GM19043 (cell line): ENCODE results near the gene DEAF1.

Experiments used
- ATAC-seq: cut with Tn5 transposase; IDR thresholded peaks from one replicate; pipeline ENCODE4 v1.9.1; 2021; ENCODE audit warnings: low read depth; ENCODE audit not compliant: unreplicated experiment

DEAF1 gene

GRCh38 chr11:627308-627576 is 67.8 kb downstream of the DEAF1 start:
- ATAC-seq: no peak

GRCh38 chr11:626475-627307 is 68.3 kb downstream of the DEAF1 start, which contains the start of gene SCT:
Gene SCT (minus strand): TSS chr11:627181. CDS start chr11:627143, 38 bp downstream.
- ATAC-seq: no peak

GRCh38 chr11:625636-626268 is 69.3 kb downstream of the DEAF1 start:
- ATAC-seq: no peak

GRCh38 chr11:624705-625635 is 70.1 kb downstream of the DEAF1 start, which contains the start of gene CDHR5:
Gene CDHR5 (minus strand): TSS chr11:624955. CDS start chr11:624902, 53 bp downstream.
- ATAC-seq: no peak

DNA sequence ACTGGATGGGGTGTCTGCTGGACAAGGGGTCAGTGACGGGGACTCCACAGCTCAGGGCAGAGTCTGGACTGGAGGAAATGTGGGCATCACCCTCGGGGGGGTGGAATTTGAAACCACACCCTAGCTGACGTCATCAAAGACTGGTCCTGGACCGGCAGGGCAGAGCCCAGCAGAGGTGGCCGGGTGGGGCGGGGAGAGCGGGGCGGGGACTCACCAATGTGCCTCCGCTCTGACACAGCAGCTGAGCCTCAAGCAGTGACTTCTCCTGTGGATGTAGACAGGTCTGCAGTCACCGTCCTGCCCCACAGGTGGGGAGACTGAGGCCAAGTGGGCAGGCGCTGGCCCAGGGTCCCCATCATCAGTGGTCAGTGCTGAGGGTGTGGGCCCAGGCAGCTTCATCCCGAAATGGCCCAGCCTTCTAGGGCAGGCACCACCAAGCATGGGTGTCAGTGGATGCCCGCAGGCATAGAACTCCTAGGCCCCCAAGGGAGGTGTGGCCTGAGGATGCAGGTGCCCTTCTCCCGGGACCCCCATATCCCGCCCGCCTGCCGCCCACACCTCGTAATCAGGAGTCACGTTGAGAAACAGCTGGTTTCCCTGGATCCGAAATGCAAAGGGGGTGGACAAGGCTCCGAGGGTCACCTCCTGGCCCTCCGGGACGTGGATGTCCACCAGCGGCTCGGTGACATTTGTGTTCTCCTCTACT is 70.9 kb downstream of the DEAF1 start:
- no peak for ATAC-seq

GRCh38 chr11:623349-623869 is 71.6 kb downstream of the DEAF1 start:
- ATAC-seq: no peak

- no peak for ATAC-seq
These were observed 73.2 kb downstream of the DEAF1 start for GRCh38 chr11:621838-622237.

DNA sequence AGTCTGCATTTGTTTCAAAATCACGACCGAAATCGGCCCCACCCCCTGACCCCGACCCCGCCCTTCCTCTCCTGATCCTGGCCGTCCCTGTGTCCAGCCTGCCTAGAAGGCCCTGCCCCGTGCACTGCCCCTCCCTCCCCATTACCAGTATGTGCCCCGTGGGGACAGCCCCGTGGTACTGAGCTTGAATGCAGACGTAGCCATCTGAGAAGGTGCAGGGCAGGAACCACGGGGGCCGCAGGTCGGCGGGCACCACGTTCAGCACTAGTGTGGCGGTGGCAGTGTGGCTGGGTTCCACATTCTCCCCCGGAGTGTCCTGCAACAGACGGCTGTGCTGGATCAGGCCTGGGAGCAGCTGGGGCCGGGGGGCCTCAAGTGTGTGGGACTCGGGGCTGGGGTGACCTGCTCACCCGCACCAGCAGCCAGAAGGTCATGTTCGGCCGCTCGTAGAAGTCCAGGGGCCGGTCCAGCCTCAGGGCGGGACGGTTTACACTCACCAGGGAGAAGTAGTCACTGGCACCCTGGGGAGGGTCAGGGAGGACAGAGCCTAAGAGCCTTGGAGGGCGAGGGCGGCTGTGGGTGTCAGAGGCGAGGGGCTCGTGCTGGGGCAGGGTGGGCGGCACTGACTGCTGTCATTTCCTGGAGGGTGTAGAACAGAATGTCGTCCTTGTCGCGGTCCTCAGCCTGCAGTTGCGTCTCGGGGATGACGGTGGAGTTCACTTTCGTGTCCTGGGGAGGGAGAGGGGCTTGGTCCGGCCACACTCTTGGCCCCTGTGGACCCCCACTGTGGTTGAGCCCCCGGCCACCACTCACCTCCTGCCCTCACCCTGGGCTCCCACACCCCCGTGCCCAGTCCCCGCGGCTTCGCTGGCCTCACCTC is 73.8 kb downstream of the DEAF1 start:
- no peak for ATAC-seq

- ATAC-seq: no peak
These were observed 74.8 kb downstream of the DEAF1 start for GRCh38 chr11:620201-620600.

DNA sequence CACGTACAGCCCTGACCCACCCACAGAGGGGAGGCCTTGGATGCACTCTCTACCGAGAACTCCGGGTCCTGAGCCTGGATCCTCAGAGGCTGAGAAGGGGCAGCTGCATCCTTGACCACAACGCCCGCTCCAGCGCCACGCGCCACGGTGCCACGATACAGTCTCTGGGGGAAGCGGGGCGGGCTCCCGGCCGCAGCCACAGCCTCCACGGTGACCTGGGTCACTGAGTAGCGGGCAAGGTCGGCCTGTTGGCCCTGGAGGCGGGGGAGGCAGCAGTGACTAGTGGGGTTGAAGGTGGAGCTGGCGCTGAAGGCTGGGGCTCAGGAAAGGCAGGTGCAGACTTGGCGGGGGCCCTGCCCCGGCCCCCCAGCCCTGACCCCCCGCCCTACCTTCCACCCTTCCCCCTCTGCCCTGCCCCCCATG is 75.4 kb downstream of the DEAF1 start:
- ATAC-seq: no peak

DNA sequence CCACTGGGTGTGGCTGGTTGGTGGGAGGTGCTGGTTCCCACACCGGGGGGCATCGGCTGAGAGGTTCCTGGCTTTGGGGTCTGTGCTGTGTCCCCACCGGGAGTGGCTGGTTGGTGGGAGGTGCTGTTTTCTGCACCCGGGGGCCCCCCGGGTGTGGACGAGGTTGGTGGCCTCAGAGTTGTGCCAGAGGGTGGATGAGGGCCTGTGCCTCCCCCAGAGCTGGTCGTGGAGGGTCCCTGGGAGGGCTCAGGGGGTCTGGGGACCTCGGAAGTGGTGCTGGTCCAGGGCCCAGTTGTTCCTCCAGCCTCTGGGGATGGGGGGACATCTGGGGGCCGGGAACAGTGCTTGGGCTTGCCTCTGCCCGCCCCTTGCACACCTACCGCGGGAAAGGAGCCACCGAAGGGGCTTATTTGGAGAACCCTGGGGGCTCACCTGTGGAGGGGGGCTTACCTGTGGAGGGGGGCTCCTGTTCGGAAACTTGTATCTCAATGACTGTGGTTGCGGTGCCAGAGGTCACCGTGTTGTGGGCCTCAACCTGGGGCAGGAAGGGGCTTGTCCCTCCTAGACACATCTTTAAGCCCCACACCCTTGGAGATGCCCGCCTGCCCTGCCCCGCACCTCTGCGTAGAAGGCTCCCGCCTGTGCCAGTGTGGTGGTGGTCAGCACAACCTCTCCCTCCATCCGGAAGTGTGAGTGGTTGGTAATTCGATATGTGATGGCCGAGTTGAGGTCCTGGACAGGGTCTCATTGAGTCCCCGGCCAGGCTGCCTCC is 76.0 kb downstream of the DEAF1 start:
- no peak for ATAC-seq

DNA sequence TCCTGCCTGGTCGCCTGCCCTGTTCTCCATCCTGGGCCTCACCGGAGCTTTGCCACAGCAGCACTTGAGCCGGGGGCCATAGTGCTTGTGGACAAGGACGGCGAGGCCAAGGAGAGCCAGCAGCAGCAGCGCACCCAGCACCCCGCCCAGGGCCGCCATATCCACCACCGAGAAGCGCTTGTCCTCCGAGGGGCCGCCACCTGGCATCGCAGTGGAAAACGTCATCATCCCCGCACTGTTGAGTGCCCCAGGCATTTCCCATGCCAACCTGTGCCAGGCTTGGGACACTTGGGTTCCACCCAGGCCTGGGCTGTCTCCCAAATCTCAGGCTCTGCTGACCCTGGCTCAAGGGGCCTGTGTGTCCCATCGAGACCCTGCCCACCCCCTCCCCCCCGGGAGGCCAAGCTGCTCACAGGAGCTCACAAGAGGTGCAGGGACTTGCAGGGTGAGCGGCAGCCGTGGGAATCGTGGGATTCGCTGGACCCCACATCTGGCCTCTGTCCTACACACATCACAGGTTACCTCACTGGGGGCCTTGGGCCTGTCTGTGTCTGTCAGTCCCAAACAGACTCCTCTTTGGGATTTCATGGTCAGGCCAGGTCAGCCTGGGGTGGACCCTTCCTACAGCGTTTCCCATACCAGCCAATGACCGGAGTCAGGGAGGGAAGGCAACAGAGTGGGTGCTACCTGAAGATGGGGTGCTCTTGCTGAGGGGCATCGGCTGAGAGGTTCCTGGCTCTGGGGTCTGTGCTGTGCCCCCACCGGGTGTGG is 76.9 kb downstream of the DEAF1 start:
- ATAC-seq: no peak

DNA sequence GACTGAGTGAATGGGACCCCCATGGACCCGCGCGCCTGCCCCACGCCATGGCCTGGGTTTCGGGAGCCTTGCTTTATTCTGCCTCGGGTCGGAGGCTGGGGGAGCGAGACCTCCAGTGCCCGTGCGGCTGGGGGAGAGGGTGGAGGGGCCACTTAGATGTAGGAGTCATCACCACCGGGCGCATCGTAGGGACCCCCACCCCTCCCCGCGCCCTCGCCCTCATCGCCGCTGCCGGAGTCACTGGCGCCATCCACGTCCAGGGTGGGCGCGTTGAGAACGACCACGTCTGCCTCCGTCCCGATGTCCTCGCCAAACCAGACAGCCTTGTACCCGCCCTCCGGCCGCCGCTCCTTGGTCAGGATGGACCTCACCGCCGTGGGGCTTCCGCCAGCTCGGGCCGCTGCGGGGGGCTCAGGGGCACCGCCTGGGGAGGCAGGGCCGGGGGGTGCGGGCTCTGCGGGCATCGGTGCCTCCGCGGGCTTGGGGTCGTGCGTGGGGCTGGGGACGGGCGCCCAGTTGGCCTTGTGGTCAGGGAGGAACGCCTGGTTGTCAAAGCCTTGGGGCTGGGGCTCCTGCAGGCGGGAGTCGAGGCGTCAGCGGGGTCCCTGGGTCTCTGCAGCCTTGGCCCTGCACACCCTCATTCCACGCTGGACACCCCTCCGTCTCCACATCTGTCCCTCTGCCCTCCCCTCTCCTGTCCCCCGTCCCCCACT is 77.7 kb downstream of the DEAF1 start:
- ATAC-seq: no peak

DNA sequence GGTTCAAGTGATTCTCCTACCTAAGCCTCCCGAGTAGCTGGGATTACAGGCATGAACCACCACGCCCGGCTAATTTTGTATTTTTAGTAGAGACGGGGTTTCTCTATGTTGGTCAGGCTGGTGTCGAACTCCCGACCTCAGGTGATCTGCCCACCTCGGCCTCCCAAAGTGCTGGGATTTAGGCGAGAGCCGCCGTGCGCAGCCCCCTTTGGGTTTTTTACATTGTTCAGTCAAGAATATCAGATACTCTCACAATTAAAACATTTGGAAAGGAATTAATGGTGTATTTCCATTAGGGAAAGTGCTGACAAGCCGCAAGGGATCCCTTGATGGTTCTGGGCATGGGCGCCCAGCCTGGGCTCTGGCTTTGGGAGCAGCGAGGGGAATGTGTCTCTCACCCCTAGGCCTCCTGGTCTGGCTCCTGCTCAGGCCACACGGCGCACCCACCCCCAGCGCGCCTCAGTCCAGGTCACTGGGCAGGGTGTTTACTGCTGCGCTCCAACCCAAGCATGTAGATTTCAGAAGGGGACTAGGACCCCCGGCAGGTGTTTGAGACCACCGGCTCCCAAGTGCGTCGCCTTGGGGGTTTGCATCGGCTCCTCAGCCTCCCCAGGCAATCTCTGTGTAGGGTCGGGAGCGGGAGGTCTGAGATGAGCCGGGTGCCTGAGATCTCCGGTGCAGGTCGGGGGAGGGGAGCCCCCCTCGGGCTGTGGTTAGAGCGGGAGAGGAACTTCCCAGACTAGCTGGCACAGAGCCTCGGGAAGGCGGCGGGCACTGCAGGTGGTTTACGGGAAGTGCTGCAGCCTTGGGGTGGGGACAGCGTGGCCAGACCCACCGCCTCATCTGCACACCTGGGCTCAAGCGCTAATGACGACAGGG is 78.5 kb downstream of the DEAF1 start:
- ATAC-seq: no peak

DNA sequence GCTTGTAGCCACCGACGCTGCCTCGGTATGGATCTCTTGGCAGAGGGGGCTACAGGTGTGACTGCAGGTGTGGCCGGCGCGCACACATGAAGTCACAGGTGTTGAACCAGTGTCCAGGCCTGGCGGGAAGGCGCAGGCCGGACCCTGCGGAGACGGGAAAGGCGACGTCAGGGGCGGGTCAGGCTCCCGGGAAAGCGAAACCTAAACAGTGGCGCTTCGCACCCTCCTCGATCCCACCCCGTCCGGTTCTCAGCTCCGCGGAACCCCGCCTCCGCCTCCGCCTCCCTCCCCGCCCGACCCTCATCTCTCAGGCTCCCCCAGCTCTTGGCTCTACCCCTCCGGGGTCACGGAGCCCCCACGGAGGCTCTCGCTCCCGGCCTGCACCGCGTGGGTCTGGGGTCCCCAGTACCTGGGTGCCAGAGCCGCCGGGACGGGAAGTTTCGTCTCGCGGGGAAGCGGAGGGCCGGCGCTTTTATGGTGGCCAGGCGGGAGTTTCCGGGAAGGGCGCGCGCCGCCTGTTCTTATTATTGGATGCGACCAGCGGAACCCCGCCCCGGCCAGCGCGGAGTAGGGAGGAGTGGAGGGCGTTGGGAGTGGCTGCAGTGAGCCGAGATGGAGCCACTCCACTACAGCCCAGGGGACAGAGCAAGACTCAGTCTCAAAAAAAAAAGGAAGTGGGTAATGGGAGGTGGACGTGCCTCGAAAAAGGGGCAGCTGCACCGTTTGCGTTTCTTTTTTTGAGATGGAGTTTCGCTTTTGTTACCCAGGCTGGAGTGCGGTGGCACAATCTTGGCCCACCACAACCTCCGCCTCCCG is 79.3 kb downstream of the DEAF1 start, which contains the start of gene IRF7:
IRF7 (minus strand) TSS at position 447 of the 816 bp plus-strand sequence. CDS start 586 bp downstream, outside the sequence.
- peak; percentile 73 for ATAC-seq
